LNCaP clone FGC (cell line): ENCODE data around the gene CYP27C1.

ENCODE experiments used
- DNase-seq: peaks from one replicate; pipeline ENCODE4 v3.0.0-alpha.2; 2011; ENCODE audit warnings: low read depth
- H3K4me3 ChIP-seq: 2 replicates; pipeline ENCODE4 v1.5.1; 2011; ENCODE audit warnings: mild to moderate bottlenecking, low read depth, low read length, control low read depth
- CTCF ChIP-seq: IDR thresholded peaks from 2 replicates; pipeline ENCODE4 v1.5.1; 2012; ENCODE audit warnings: mild to moderate bottlenecking; ENCODE audit not compliant: control insufficient read depth, insufficient read depth; ENCODE audit errors: extremely low read depth

The CYP27C1 gene

DNA sequence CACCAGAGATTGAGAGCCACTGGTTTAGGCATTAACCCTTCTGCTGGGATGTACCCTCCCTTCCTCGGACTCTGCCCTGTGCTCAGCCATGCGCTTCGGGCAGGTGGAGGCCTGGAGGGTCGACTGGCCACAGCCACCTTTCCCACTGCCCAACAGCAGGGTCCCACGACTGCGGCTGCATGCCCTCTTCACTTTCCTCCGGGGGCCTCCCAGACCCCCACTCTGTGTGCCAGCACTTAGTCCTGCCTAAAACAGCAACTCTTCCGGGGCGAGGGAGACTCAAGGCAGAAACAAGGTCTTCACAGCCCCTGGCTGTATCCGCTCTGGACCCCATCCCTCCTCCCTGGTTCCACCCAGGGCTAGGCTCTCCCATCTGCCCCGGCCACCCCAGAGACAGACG is 81.8 kb downstream of the CYP27C1 start:
- H3K4me3 ChIP-seq: no peak overlapping the region

GRCh38 chr2:127137741-127138140 is 82.4 kb downstream of the CYP27C1 start:
- no peak for DNase-seq
- TF ChIP-seq CTCF: no peak

More for the DNA sequence above, 81.8 kb downstream of the CYP27C1 start:
- no peak for DNase-seq
- TF ChIP-seq CTCF: no peak

DNA sequence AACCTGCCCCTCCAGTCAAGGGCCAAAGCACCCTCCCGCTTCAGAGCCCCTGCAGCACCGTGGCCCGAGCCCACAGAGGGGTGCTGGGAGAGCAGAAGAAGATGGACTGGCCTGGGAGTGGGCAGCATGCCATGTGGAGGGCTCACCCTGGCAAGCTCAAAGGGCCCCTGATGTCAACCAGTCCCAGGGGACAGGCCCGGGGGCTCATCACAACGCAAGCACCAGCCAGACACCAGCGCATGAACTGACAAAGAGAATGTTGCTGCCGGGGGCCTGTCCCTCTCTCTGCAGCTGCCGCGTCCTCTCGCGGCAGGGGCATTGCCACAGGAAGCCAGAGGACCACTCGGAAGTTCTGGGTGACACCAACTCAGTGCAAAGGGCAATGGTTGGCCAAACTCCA is 82.9 kb downstream of the CYP27C1 start:
- no peak for DNase-seq
- TF ChIP-seq CTCF: no peak
- H3K4me3 ChIP-seq: no peak overlapping the region

More at GRCh38 chr2:127137741-127138140, 82.4 kb downstream of the CYP27C1 start:
- no peak overlapping the region for H3K4me3 ChIP-seq

- no peak overlapping the region for H3K4me3 ChIP-seq
- TF ChIP-seq CTCF: no peak
These were observed 85.0 kb downstream of the CYP27C1 start for GRCh38 chr2:127134833-127135830.

GRCh38 chr2:127134235-127134634 is 85.9 kb downstream of the CYP27C1 start:
- DNase-seq: no peak
- H3K4me3 ChIP-seq: no peak overlapping the region
- no peak for TF ChIP-seq CTCF

More at GRCh38 chr2:127134833-127135830, 85.0 kb downstream of the CYP27C1 start:
- no peak for DNase-seq
